Cerebellar cortex (tissue), 1 donor: ENCODE results near the gene GLI3.

Source experiments
- DNase-seq: peaks from one replicate; pipeline ENCODE4 v3.0.0-alpha.2; 2015; ENCODE audit warnings: low spot score

Gene GLI3

DNA sequence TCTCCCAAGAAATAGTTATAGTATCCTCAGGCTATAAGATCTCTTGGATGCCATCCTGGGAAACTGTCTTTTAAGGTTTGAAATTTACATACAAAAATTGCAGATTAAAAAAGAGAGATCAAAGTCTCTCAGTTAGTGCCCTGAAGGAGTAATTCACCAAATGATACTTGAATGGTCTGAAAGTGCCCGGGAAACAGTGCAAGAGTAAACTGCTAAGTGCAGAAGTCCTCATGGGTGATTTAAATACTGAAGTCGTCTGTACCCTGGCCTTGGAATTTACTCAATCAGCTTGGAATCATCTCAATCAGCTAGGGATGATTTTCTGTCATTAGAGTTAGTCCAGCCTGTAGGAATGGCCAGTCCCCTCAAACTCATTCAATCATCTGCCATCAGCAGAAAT is 155.3 kb downstream of the GLI3 start:
- no peak for DNase-seq

DNA sequence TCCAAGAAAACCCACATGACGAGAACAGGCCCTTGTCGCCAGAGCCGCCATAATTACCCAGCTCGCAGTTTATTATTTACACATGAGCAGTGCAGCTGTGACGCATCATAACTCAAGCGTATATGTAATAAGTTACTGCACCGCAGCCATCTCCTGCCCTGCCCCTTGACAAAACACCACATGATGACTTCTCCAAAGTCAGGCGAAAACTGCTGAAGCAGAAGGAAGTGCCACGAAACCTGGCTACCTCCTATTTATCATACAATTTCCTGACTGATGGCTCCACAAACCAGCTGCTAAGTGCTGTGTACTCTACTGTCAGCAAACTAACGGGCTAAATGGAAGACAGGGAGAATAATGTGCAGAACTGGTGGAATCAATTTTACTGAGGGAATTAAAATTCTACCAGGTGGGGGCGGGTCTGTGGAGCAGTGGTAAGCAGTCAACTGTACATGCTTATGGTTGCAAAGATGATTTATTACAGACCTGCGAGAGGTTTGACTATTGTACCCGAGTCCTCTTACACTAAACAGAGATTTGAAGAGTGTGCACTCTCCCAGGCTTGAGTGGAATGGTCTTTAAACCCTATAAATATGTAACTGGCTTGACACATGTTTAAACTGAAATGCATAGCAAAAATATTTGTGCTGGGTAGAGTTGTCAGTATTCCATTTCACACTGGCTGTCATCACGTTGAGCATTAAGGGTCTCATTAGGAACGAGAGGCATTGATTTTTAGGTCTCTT is 156.0 kb downstream of the GLI3 start:
- DNase-seq: no peak

DNA sequence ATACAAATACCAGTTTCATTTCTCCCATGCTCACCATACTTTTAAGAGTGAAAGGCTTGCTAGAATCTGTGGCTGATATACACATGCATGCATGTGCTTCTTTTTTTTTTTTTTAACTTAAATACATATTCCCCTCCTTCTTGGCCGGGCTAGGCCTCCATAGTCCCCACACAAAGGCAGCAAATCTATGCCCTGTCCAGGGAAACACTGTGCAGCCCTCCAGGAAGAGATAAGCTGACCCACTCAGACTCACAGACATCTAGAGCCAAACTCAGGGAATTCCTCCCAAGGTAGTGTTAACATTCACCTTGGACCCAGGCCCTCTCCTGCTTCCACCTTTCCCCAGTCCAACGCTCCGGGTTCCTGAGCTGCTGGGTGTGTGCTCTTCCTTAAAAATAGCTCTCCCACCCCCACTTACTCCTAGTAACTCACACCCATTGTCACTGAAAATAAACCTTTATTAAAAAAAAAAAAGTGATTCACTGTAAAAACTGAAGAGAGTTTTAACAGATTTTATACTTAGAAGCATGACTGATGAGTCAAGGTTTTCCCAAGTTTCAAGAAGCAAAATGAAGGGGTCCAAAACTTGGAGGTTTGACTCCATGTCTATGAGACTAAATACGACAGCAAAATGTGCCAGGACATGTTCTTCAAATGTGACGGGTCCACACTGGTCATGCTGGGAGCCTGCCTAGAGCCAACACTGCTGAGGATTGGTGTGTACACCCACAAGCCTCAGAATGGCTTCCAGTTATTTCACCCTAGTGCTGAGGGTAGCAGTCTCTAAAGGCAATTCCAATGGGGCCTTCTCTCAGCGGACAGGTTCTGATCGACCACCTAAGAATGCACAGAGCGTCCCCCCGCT is 159.5 kb downstream of the GLI3 start:
- no peak for DNase-seq

DNA sequence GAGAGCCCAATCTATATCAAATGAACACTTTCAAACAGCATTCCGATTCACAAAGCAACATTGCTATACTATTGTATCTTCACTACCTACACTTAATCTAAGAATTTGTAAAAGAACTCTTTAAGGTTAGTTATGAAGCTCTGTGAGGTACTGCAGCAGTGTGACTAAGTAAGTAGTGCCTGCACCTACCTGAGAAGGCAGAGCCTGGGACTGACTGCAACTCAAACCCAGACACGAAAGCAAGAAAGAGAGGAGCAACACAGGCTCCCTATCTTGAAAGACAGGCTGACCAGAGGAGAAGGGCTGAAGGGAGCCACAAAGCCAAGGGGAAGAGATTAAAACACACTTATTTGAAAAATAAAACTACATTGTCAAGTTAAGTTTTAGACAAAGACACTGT is 160.1 kb downstream of the GLI3 start:
- no peak for DNase-seq

DNA sequence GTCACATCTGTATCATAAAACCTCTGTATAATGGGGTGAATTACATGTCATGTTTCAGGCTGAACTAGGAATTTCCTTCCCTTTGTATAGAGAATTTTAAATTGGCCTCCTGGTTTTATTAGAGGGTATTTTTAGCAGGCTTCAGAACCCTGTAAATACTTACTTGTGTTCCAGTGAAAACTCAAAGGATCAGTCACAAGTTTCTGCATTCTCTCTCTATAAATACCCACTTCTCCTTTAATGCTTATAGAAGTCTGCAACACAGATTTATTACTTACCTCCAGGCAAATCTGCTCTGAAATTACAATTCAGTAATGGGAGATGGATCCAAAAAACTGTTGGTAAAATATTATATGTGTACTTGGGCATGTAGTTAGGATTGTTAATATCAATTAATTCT is 161.6 kb downstream of the GLI3 start:
- DNase-seq: no peak

DNA sequence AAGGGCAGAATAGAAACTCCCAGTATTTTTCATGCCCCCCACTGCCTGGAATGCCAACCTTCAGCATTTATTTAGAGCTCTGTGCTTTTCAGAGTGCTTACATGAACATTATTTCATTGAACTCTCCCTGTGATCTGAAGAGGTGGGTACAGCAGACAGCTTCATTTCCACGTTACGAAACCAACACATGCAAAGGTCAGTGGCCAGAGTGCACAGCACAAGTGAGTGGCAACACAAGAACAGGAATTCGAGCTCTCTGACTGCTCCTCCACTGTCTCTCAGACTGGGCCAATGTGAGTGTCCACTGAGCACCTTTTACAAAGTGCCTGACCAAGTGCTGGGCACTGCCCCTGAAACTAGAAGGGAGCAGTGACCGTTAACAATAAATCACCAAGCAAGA is 162.9 kb downstream of the GLI3 start:
- DNase-seq: no peak

DNA sequence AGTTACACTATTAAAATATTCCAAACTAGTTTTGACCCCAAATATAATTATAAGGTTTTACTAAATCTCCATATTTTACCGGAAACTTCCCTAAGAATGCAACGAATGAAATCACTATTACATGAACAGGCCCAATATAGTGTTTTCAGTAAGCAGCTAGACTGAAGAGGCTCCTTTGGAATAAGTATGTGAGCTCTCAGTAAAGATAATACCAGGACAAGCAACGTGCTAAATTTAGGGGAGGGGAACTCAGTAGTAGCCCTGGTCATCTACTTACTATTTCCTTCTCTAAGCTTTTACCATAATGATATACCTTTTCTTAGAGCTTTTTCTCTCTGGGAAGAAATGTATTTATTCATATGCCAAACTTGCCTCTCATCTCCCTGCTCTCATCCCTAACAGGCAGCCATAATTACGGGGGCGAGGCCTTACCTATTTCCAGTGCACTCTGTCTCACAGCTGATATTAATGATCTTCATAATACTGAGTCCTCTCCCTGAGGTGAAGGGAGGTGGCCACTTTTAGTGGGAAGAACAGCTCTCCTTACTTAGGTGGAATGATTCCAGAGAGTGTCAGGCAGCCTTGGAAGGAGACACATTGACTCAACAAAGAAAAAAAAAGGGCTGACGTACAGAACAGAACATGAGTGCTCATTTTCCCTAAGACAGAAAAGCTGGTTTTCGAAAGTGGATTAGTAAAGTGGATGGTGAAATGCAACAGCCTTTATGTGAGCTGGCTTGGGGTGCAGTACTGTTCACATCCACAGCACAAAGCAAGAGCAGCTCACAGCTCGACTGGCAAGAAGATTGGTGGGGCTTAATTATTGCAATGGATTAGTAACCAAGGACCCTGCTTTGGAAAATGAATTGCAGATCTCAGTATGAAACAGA is 165.4 kb downstream of the GLI3 start:
- no peak for DNase-seq

DNA sequence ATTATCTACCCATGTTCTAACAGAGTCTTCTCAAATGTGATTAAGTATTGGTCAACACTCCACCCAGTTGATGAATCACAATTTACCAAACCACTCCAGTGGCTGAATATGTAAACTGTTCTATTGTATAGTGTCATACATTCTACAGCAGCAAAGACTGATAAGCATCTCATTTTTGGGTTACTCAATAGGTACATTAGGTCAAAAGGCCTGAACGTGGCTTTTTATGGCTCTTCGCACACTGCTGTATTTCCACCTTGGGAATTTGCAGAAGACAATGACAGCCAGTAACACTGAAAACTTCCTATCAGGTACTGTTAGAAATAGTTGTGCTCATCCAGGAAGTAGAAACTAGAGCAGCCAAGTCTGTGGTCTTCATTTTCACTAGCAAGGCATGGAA is 166.9 kb downstream of the GLI3 start:
- no peak for DNase-seq

DNA sequence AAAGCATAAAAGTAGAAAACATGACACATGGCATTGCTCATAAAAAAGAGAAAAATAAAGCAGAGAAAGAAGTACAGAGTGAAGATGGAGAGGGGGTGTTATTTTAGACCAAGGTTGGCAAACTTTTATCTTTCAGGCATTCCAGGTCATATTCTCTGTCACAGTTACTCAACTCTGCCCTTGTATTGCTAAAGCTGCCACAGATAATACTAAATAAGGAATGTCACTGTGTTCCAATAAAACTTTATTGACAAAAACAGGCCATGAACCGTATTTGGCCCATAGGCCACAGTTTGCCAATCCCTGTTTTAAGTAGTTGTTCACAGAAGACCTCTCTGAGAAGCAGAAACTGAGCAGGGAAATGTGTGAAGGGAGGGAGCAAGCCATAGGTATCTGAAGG is 167.4 kb downstream of the GLI3 start:
- no peak for DNase-seq

DNA sequence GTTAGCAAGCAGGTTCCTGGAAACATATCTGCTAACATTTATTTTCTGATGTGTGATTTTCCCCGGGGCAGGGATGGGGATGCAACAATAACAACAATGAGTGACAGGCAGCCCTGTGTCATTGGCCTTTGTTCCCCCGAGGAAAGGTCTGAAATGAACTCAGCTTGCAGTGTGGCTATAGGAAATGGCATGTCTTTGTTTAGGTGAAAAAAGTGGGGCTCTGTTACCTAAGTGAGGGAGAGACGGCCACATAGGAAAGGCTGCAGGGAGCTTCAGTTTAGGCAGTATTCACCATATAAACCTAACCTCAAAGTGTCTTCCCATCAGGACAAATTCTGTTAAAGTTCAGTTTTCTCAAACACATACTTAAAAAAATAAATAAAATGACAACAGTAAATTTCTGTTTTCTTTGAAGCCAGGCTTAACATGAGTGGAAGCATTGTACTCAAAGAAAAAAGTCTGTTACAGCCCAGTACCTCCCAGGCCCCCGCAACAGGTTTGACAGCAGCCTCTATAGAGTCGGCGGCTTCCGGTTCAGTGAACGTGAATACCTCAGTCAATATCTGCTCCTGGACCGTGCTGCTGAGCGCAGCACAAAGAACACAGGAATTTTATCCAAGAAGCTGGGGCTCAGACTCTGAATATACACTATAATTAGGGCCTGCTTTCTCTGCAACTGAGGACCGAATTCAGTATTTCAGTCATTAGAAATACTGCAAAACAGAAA is 168.3 kb downstream of the GLI3 start:
- no peak for DNase-seq

DNA sequence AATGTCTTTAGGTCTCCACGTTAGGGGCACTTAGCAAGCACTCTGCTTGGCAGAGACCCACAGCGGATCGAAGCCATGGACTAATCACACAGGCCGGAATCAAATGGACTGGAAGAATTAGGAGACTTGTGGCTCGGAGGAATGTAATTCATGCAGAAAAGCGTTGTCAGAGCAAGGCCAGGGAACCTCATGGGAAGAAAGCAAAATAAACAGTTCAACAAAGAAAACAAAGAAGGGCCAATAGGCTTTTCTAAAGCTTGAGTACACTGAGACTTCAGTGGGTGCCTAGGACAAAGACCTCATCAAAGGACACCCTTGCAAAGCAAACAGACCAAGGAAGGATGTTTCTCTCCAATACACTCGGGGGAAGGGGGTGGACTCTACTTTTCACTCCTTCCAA is 171.1 kb downstream of the GLI3 start:
- DNase-seq: peak; percentile 5

DNA sequence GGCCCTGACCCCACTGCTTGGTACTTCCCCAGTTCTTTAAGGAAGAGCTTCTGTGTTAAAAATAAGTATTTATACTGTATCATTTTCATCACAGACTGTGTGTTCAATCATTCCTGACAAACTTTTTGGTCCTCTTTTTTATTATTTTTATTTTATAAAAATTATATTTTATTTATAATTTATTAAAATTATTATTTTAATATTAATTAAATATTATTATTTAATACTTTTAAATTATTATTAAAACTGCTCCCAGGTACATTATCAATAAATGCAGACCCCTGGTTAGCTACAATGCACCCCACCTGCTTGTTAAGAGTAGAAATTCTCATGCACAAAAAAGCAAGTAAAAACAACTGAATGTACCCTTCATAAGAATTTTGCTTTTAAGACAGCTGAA is 172.0 kb downstream of the GLI3 start:
- no peak for DNase-seq

DNA sequence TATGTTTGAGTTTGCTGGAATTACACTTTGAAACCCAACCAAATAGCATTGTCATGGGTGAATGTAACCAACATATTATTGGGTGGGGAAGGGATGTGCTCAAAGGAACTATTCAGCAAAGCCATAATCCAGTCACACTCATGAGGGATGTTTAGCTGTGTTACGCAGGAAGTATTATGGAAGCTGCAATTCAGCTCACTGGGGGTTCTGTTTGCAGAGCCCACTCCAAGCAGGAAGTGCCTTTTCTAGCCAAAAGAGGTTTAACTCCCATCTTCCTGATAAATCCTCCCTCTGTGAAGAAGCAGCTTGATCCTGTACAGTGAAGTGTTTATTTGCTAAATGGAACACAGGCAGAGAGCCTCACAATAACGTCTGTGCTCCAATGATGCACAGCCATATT is 172.5 kb downstream of the GLI3 start:
- no peak for DNase-seq

DNA sequence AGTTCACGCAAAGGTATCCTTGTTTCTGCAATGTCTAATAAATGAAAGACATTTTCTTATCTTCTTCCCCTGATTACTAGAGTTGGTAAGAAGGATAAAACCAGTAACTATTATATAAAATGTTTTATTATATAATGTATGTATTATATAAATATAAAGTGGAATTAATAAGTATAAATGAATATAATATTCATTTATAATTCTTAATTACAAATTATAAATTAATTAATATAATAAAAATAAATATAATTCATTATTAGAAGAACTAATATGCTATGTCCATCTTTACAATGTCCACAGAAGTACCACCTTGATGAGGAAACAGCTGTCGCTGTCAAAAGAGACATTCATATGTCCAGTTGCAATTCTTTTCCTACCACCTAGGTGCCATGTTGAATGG is 177.7 kb downstream of the GLI3 start:
- DNase-seq: no peak

DNA sequence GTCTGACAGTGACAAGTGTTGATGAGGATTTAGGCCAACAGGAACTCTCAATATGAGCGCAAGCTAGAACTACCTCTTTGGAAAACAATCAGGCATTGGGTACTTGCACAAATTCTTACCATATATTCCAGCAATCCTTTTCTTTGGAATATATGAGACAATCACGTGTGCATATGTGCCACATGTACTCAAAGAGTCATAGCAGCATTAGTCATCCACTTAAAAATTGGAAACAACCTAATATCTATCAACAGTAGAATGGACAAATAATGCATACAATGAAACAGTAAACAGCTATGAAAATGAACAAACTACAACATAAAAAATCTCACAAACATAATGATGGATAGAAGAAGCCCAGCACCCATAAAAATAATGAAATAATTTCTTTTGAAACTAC is 179.7 kb downstream of the GLI3 start:
- DNase-seq: no peak

DNA sequence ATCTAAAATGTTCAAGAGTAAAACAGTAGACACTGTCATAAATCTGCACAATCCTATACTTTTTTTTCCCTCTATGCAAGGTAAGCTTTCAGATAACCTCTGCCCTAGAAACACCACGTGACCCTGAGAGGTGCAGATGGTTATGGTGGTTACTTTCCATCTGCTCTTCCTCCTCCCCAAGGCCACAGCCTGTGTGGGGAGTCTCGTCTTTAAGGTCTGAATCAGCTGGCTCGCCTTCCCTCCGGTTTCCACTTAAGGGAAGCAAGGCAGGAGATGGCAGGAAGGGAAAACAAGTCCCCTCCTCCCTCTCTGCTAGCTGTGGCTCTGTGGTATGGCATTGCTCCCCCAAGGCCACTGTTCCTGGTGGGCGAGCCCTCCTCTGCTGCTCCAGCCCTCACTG is 181.8 kb downstream of the GLI3 start:
- no peak for DNase-seq

DNA sequence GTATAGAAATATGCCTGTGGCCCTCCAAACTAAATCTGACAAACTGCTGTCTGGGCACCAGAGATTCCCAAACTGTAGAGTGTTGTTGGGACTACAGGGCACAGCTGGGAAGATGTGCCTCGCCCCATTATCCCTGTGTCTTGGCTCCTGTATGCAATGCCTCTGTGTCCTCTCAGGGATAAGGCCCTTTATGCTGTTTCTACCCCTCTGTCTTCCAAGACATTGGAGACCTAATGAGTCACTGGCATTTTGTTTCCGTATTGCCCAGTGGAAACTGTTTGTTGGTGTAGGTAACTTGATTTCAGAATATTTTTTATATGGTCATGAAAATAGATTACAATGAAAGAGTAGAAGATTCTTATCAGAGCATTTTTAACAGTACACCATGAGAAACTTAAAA is 183.2 kb downstream of the GLI3 start:
- no peak for DNase-seq

DNA sequence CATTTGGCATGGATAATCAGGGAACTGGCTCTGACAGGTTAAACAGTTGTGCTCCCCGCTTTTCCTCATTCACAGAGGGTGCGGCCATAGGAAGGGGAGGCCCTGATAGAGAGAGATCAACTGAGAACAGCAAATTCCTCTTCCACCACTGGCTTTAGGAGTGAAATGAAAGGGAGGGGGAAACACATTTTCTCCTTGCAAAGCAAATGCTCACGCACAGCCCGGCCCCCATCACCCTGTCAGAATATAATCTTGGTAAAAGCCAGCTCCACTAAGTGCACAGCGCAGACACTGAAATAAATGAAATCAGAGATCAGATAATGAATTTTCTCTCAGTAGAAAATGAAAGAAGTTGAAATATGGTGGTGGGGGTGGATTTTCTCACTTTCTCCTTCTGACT is 187.2 kb downstream of the GLI3 start:
- DNase-seq: no peak

DNA sequence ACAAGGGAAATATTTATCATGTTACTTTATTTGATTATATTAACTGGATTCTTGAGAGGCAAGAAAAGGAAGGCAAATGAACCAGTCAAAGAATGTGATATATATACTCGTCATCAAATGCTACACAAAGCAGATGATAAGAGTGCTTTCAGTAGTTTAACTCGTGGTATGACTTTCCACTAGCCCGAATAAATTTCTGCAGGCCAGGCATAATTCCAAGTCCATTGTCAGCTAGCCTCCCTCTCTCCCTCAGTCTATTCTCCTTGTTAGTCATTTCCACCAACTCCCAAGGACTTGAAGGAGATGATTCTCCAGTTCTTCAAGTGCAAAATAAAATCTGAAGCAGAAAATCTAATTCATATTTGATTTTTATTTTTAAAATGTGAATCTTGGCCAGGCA is 190.5 kb downstream of the GLI3 start:
- DNase-seq: no peak

DNA sequence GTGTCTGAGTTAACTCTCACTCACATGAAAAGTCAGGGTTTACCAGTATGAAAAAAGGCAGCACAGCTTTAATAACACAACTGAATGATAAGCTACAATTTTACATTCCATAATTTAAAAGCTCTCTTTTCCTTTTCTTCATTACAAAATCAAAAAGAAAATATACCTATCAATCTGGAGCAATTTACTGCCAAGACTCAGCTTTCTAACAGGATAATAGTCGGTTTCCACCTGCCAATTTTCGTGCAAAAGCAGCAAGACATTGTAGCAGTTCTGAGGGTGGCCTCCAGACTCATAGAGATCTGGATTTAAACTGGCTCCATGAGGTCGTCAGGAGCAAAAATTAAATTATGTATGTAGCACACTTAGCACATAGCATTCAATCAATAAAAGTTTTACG is 191.0 kb downstream of the GLI3 start:
- DNase-seq: no peak

DNA sequence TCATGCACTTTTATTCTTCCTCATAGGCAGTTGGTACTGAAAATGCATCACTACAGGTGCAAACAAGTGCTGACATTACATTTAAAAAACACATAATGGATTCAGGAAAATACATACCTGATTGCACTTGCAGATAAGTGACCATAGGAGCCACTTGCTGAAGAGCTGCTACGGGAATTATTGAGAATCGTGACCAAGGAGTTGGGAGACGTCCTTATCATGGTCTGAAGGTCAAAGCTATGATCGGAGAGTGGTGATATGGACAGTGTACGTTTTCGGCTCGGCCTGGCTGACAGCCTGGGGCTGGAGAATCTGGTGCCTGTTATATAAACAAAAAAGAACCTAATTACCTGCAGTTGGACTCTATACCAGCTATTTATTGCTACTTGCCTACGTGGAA is 197.1 kb downstream of the GLI3 start:
- no peak for DNase-seq

DNA sequence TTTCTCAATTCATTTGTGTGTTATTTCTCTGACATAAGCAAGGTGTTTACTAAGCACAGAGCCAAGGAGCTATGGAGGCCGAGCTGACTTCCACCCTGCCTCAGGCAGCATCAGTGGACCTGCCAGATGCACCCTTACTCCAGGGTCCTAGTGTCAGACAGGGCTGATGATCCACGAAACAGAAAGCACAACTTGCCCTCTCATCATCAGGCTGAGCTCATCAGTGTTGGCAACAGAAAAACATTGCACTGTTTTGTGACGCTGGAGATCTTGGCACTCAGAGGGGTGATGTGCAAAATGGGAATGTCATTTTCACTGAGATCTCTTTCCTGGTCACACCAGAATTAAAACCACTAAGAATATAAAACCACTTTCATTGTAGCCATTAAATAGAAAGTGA is 201.8 kb downstream of the GLI3 start:
- DNase-seq: no peak
